ENCODE measurements around the gene CORO2B.

CORO2B gene

GRCh38 chr15:68775236-68775577 is 196.4 kb downstream of the CORO2B start:
- H3K27ac ChIP-seq, result no peak overlapping the region

DNA sequence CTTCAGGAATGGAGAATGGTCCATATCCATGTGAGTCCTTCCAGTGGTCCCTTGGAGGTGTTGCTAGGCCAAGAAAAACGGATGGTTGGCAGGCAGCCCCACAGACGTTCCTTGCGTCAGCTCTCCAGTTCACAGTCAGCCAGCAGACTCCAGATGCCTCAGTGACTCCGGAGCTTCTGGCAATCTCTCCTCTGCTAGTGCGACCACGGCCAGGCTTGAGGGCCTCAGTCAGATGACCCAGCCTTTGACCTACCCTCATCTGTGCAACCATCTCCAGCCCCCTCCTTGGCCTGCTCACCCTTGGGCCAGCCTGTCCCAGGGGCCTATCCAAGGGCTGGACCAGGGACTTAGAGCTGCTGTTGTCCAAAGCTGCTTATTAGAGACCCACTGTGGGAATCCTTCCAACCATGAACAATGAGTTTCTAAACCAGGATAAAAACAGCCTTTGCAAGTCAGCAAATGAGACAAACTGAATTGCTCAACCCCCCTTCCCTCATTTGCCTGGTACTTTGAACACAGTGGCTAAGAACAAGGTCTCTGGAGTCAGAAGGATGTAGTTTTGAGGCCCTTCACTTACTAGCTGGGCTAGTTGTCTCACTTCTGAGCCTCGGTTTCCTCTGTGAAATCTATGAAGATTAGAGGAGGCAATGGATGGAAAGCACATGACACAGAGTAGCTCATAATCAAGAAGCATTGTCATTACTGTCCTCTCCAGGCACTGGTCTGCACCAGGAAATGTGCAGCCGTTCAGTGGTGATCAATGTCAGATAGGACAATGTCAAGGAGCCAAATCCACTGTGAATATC is 197.1 kb downstream of the CORO2B start:
- Histone ChIP-seq H3K27ac (no peak overlapping the region), H3K27me3 (ENCODE audit: insufficient read depth, low read depth, severe bottlenecking) (no peaks in the 10 kb centered on the region), H3K9me3 (ENCODE audit: severe bottlenecking) (no peaks in the 10 kb centered on the region), H3K4me3 (ENCODE audit: low read depth, low read length) (no peak overlapping the region), H3K36me3 (peaks cover 27% of the 10 kb centered on the region)
- no peak for TF ChIP-seq CTCF (IDR thresholded peaks at IDR 0.05; ENCODE audit: low read depth, low read length)
- no peak for DNase-seq

More at GRCh38 chr15:68775236-68775577, 196.4 kb downstream of the CORO2B start:
- Histone ChIP-seq H3K4me3 (ENCODE audit: low read depth, low read length) (no peak overlapping the region), H3K9me3 (ENCODE audit: severe bottlenecking) (no peaks in the 10 kb centered on the region), H3K27me3 (ENCODE audit: insufficient read depth, low read depth, severe bottlenecking) (no peaks in the 10 kb centered on the region), H3K36me3 (peaks cover 20% of the 10 kb centered on the region)
- TF ChIP-seq CTCF (IDR thresholded peaks at IDR 0.05; ENCODE audit: low read depth, low read length), result no peak
- no peak for DNase-seq

- no peak overlapping the region for H3K27ac ChIP-seq
- DNase-seq, result no peak
These were observed 197.9 kb downstream of the CORO2B start for GRCh38 chr15:68776477-68777270.

More at GRCh38 chr15:68776477-68777270, 197.9 kb downstream of the CORO2B start:
- Histone ChIP-seq H3K36me3 (peaks cover 31% of the 10 kb centered on the region), H3K9me3 (ENCODE audit: severe bottlenecking) (no peaks in the 10 kb centered on the region), H3K4me3 (ENCODE audit: low read depth, low read length) (no peak overlapping the region), H3K27me3 (ENCODE audit: insufficient read depth, low read depth, severe bottlenecking) (no peaks in the 10 kb centered on the region)
- no peak for TF ChIP-seq CTCF (IDR thresholded peaks at IDR 0.05; ENCODE audit: low read depth, low read length)

Data from WERI-Rb-1 (cell line).